GM12801 (cell line): ENCODE data around the gene DDR1.

Experiments
- CTCF ChIP-seq: IDR thresholded peaks from one replicate; pipeline ENCODE4 v1.5.1; 2011; ENCODE audit warnings: control low read depth; ENCODE audit not compliant: insufficient read length; ENCODE audit errors: extremely low read depth

DDR1 gene

GRCh38 chr6:30891816-30892538, 7.7 kb downstream of the DDR1 start:
- no peak for TF ChIP-seq CTCF

- no peak for TF ChIP-seq CTCF
Measured at GRCh38 chr6:30893001-30893591, 8.8 kb downstream of the DDR1 start.

GRCh38 chr6:30893666-30894065, 9.3 kb downstream of the DDR1 start:
- no peak for TF ChIP-seq CTCF

GRCh38 chr6:30894381-30894780, 10.1 kb downstream of the DDR1 start:
- TF ChIP-seq CTCF, result no peak

GRCh38 chr6:30894935-30895334, 10.6 kb downstream of the DDR1 start:
- TF ChIP-seq CTCF, result no peak

GRCh38 chr6:30895343-30895742, 11.0 kb downstream of the DDR1 start:
- TF ChIP-seq CTCF, result no peak

- TF ChIP-seq CTCF, result no peak
Measured at GRCh38 chr6:30896541-30896940, 12.2 kb downstream of the DDR1 start.
